HepG2 (cell line): ENCODE results near the gene PASK. TPM values are rescaled to one million over a fixed set of nuclear protein-coding genes. Genes with fewer than 3 reads are reported as not detected.
A peak's percentile ranks its signal among the peaks of the same experiment; 100 is the strongest.

Experiments used
- AFF4 ChIP-seq: sonication (generic); formaldehyde crosslinking; IDR thresholded peaks from 2 replicates; pipeline ENCODE4 v1.4.0; 2020; ENCODE audit warnings: missing genetic modification reagents
- CBX1 ChIP-seq: IDR thresholded peaks from one replicate; pipeline ENCODE4 v1.6.1; 2016; ENCODE audit warnings: antibody characterized with exemption, low read depth
- CC2D1A ChIP-seq: sonication (generic); formaldehyde crosslinking; IDR thresholded peaks from 2 replicates; pipeline ENCODE4 v1.8.1; 2023; ENCODE audit warnings: mild to moderate bottlenecking, missing genetic modification reagents
- CHCHD3 ChIP-seq: sonication (generic); formaldehyde crosslinking; IDR thresholded peaks from 2 replicates; pipeline ENCODE4 v1.8.0; 2022; ENCODE audit warnings: mild to moderate bottlenecking, missing genetic modification reagents, moderate library complexity
- E2F2 ChIP-seq: sonication (generic); formaldehyde crosslinking; IDR thresholded peaks from 2 replicates; pipeline ENCODE4 v1.4.0; 2020; ENCODE audit warnings: missing genetic modification reagents, borderline replicate concordance
- FOXM1 ChIP-seq: sonication (generic); formaldehyde crosslinking; IDR thresholded peaks from 2 replicates; pipeline ENCODE4 v1.5.0; 2020; ENCODE audit warnings: missing genetic modification reagents
- IKZF1 ChIP-seq: fragments of 450-650 bp; IDR thresholded peaks from 2 replicates; pipeline ENCODE4 v1.7.1; 2016
- ISX ChIP-seq: sonication (generic); formaldehyde crosslinking; conservative IDR thresholded peaks from 2 replicates; pipeline ENCODE4 v1.5.0; 2020; ENCODE audit warnings: missing genetic modification reagents
- MED1 ChIP-seq: sonication (generic); formaldehyde crosslinking; IDR thresholded peaks from 2 replicates; pipeline ENCODE4 v1.4.0; 2020; ENCODE audit warnings: missing genetic modification reagents
- MEIS2 ChIP-seq: sonication (generic); formaldehyde crosslinking; IDR thresholded peaks from 2 replicates; pipeline ENCODE4 v1.9.0; 2021; ENCODE audit warnings: mild to moderate bottlenecking, missing genetic modification reagents
- RBM39 ChIP-seq: fragments of 200-400 bp; formaldehyde crosslinking; IDR thresholded peaks from one replicate; pipeline ENCODE4 v1.6.1; 2018; ENCODE audit warnings: antibody characterized with exemption, mild to moderate bottlenecking, low read depth, low read length; ENCODE audit not compliant: poor library complexity, severe bottlenecking
- RXRB ChIP-seq: IDR thresholded peaks from 2 replicates; pipeline ENCODE4 v1.6.1; 2016; ENCODE audit warnings: borderline replicate concordance, missing genetic modification reagents, missing compliant biosample characterization
- SAP130 ChIP-seq: IDR thresholded peaks from 2 replicates; pipeline ENCODE4 v1.6.1; 2016; ENCODE audit warnings: low read depth
- SNAPC5 ChIP-seq: sonication (generic); formaldehyde crosslinking; IDR thresholded peaks from 2 replicates; pipeline ENCODE4 v1.8.1; 2023; ENCODE audit warnings: mild to moderate bottlenecking, missing genetic modification reagents, borderline replicate concordance
- SRSF1 ChIP-seq: fragments of 200-400 bp; formaldehyde crosslinking; optimal IDR thresholded peaks from 2 replicates; pipeline ENCODE3; 2017; ENCODE audit warnings: mild to moderate bottlenecking, low read depth, low read length, moderate library complexity
- TGIF2 ChIP-seq: IDR thresholded peaks from 2 replicates; pipeline ENCODE4 v1.6.1; 2016; ENCODE audit warnings: control low read depth, missing compliant biosample characterization
- U2AF1 ChIP-seq: fragments of 200-400 bp; formaldehyde crosslinking; optimal IDR thresholded peaks from 2 replicates; pipeline ENCODE3; 2017; ENCODE audit warnings: mild to moderate bottlenecking, low read depth, low read length
- ZBTB1 ChIP-seq: sonication (generic); formaldehyde crosslinking; IDR thresholded peaks from 2 replicates; pipeline ENCODE4 v1.4.0; 2020; ENCODE audit warnings: missing genetic modification reagents, borderline replicate concordance
- ZBTB3 ChIP-seq: sonication (generic); formaldehyde crosslinking; IDR thresholded peaks from 2 replicates; pipeline ENCODE4 v1.4.0; 2020; ENCODE audit warnings: low read depth, mild to moderate bottlenecking, moderate library complexity, missing genetic modification reagents, borderline replicate concordance
- ZFP37 ChIP-seq: sonication (generic); formaldehyde crosslinking; IDR thresholded peaks from 2 replicates; pipeline ENCODE4 v1.4.0; 2020; ENCODE audit warnings: missing genetic modification reagents, borderline replicate concordance
- ZKSCAN1 ChIP-seq: fragments of 150-350 bp; IDR thresholded peaks from 2 replicates; pipeline ENCODE4 v1.6.1; 2014; ENCODE audit warnings: low read length
- ZNF510 ChIP-seq: sonication (generic); formaldehyde crosslinking; IDR thresholded peaks from 2 replicates; pipeline ENCODE4 v1.4.0; 2020; ENCODE audit warnings: low read depth, mild to moderate bottlenecking, missing genetic modification reagents
- ZNF558 ChIP-seq: sonication (generic); formaldehyde crosslinking; IDR thresholded peaks from 2 replicates; pipeline ENCODE4 v1.9.0; 2022; ENCODE audit warnings: mild to moderate bottlenecking, missing genetic modification reagents, borderline replicate concordance
- ZNF709 ChIP-seq: sonication (generic); formaldehyde crosslinking; IDR thresholded peaks from 2 replicates; pipeline ENCODE4 v1.5.0; 2020; ENCODE audit warnings: mild to moderate bottlenecking, missing genetic modification reagents
- ZNF761 ChIP-seq: sonication (generic); formaldehyde crosslinking; conservative IDR thresholded peaks from 2 replicates; pipeline ENCODE4 v1.4.0; 2020; ENCODE audit warnings: mild to moderate bottlenecking, missing genetic modification reagents
- ZNF850 ChIP-seq: sonication (generic); formaldehyde crosslinking; conservative IDR thresholded peaks from 2 replicates; pipeline ENCODE4 v1.9.0; 2021; ENCODE audit warnings: mild to moderate bottlenecking, missing genetic modification reagents
- polyA plus RNA-seq, 8 experiments: library from polyadenylated mRNA; depleted of rRNA in 3 of 8; stranded (reverse) in 7 of 8; unstranded in 1 of 8; fragments of >200 nt; fragmentation: Illumina TruSeq in 4 of 8; extraction: Trizol in 4 of 8; gene quantifications; 2 replicates each; pipeline versions ENCODE4 v1.2.1 to v1.2.3, GENCODE V29; 2011 to 2016; ENCODE audit warnings: low read depth in 4 of 8, missing spikeins in 1 of 8, mixed read lengths in 1 of 8; ENCODE audit not compliant: insufficient read depth in 1 of 8
- total RNA-seq, 5 experiments: library from RNA; depleted of rRNA; stranded (reverse); fragments of >200 nt; fragmentation: Illumina TruSeq; extraction: Trizol; gene quantifications; 2 replicates each; pipeline ENCODE4 v1.2.3, GENCODE V29; 2016; ENCODE audit warnings: low read depth in 1 of 5

PASK gene
- total and polyA plus RNA-seq, 2 of the 13 experiments (the other 11 are each of a cell fraction or from before 2014, with no cell fraction given): 6.9 to 17.0 TPM

GRCh38 chr2:241149925-241150659, 820 bp upstream of the PASK start, which contains the start of gene PPP1R7 (continued):
- TF ChIP-seq CHCHD3 (CRISPR knock-in tag): peak; percentile 24; the same call in 1 of the 2 replicates
- peak; percentile 58 for TF ChIP-seq MED1 (CRISPR knock-in tag)
- peak; percentile 40; the same call in 1 of the 2 replicates for TF ChIP-seq ISX (CRISPR knock-in tag)
- no peak; the same call in 1 of the 2 replicates for TF ChIP-seq ZNF558
- TF ChIP-seq SAP130: peak; percentile 93
- no peak for TF ChIP-seq SNAPC5
- peak; percentile 21; the same call in 1 of the 2 replicates for TF ChIP-seq ZFP37 (CRISPR knock-in tag)
- TF ChIP-seq CC2D1A: no peak
- no peak for TF ChIP-seq AFF4 (CRISPR knock-in tag)
- TF ChIP-seq IKZF1: no peak
- peak; percentile 80 for TF ChIP-seq CBX1
- TF ChIP-seq ZNF761 (CRISPR knock-in tag): no peak
- TF ChIP-seq SRSF1: no peak
- no peak for TF ChIP-seq ZNF709 (CRISPR knock-in tag)
- TF ChIP-seq RBM39: peak; percentile 53
- peak; percentile 88 for TF ChIP-seq MEIS2 (CRISPR knock-in tag)
- TF ChIP-seq FOXM1: no peak
- peak; percentile 23 for TF ChIP-seq U2AF1
- TF ChIP-seq E2F2 (CRISPR knock-in tag): peak; percentile 34; the same call in 1 of the 2 replicates
- no peak for TF ChIP-seq ZBTB3 (CRISPR knock-in tag)
- TF ChIP-seq TGIF2: peak; percentile 46
- TF ChIP-seq ZNF510 (CRISPR knock-in tag): no peak
- no peak for TF ChIP-seq ZNF850
- TF ChIP-seq ZBTB1 (CRISPR knock-in tag): no peak
- peak; percentile 46 for TF ChIP-seq RXRB (CRISPR knock-in tag)
- no peak; the same call in 1 of the 2 replicates for TF ChIP-seq ZKSCAN1
